K562 (cell line): ENCODE data around the gene MKNK1. TPM values are rescaled to one million over a fixed set of nuclear protein-coding genes. Genes with fewer than 3 reads are reported as not detected.

Source experiments
- ELF1 ChIP-seq: fragments of 200-800 bp; sonication (Bioruptor generic); IDR thresholded peaks from 2 replicates; pipeline ENCODE4 v1.6.1; 2016; ENCODE audit warnings: missing genetic modification characterization, missing compliant biosample characterization
- EP300 ChIP-seq: IDR thresholded peaks from 2 replicates; pipeline ENCODE4 v1.6.1; 2012; ENCODE audit warnings: low read length, improper control_type of control experiment
- JUND ChIP-seq, 2 experiments: IDR thresholded peaks; 2 replicates in 1 of 2; 3 replicates in 1 of 2; pipeline ENCODE4 v1.6.1; 2011; ENCODE audit warnings: borderline replicate concordance in 2 of 2, low read depth in 2 of 2, low read length in 2 of 2, improper control_type of control experiment in 1 of 2, missing biosample characterization in 1 of 2, missing genetic modification characterization in 1 of 2, missing genetic modification reagents in 1 of 2
- NONO ChIP-seq, 2 experiments: fragments of 200-400 bp in 1 of 2; fragments of 450-650 bp in 1 of 2; formaldehyde crosslinking in 1 of 2; IDR thresholded peaks; 2 replicates each; pipeline ENCODE4 v1.6.1; 2017; ENCODE audit warnings: low read depth in 2 of 2, mild to moderate bottlenecking in 2 of 2, moderate library complexity in 2 of 2, low read length in 1 of 2
- PHB2 ChIP-seq: fragments of 450-650 bp; IDR thresholded peaks from 2 replicates; pipeline ENCODE4 v1.6.1; 2017; ENCODE audit warnings: low read depth
- TAF7 ChIP-seq: fragments of 450-650 bp; IDR thresholded peaks from 2 replicates; pipeline ENCODE4 v1.6.1; 2016; ENCODE audit warnings: missing genetic modification characterization, missing compliant biosample characterization
- ZKSCAN8 ChIP-seq: fragments of 200-800 bp; sonication (Bioruptor generic); IDR thresholded peaks from 2 replicates; pipeline ENCODE4 v1.6.1; 2016; ENCODE audit warnings: missing genetic modification characterization, missing compliant biosample characterization
- ZNF253 ChIP-seq: fragments of 250-450 bp; sonication (Bioruptor Pico); conservative IDR thresholded peaks from 2 replicates; pipeline ENCODE4 v1.6.1; 2021; ENCODE audit warnings: mild to moderate bottlenecking
- polyA plus RNA-seq, 8 experiments: library from polyadenylated mRNA; depleted of rRNA in 4 of 8; stranded (reverse) in 5 of 8; unstranded in 3 of 8; fragments of >200 nt; fragmentation: Nextera tagmentation in 2 of 8; fragmentation: Illumina TruSeq in 1 of 8; extraction: Ambion mirVana in 2 of 8; extraction: Trizol in 1 of 8; gene quantifications; 2 replicates each; pipeline versions ENCODE4 v1.2.1 to v1.2.3, GENCODE V29; 2011 to 2014; ENCODE audit warnings: inconsistent platforms in 1 of 8, missing spikeins in 1 of 8
- total RNA-seq, 7 experiments: library from RNA; depleted of rRNA in 6 of 7; stranded (reverse); fragments of >200 nt in 6 of 7; fragmentation: Illumina TruSeq in 2 of 7; extraction: Trizol in 2 of 7; gene quantifications; 2 replicates each; pipeline versions ENCODE4 v1.2.1 to v1.2.3, GENCODE V29; 2011 to 2021; ENCODE audit warnings: low replicate concordance in 1 of 7
- TF ChIP-seq, protein P1 (sequence below): fragments of 250-450 bp; sonication (Bioruptor Pico); IDR thresholded peaks from 2 replicates; pipeline ENCODE4 v1.5.0; 2020; ENCODE audit warnings: mild to moderate bottlenecking, borderline replicate concordance
- TF ChIP-seq, protein P2 (sequence below): fragments of 450-650 bp; formaldehyde crosslinking; conservative IDR thresholded peaks from 2 replicates; pipeline ENCODE4 v1.4.0; 2022; ENCODE audit warnings: mild to moderate bottlenecking, missing genetic modification characterization
- TF ChIP-seq, protein P3 (sequence below), 2 experiments: fragments of 450-650 bp; IDR thresholded peaks; 2 replicates each; pipeline ENCODE4 v1.6.1; 2016; ENCODE audit warnings: mild to moderate bottlenecking in 2 of 2, borderline replicate concordance in 1 of 2, low read depth in 1 of 2, moderate library complexity in 1 of 2
- TF ChIP-seq, protein P4 (sequence below): IDR thresholded peaks from 2 replicates; pipeline ENCODE4 v1.6.1; 2014; ENCODE audit warnings: antibody characterized with exemption

MKNK1 gene
- total and polyA plus RNA-seq, 9 of the 15 experiments (the other 6 are each of a cell fraction or from before 2014, with no cell fraction given): 27.7 to 51.3 (median 43.7) TPM

GRCh38 chr1:46522184-46522968, 81.7 kb downstream of the MKNK1 start (continued):
- TF ChIP-seq TAF7 (tag) (no peak), ELF1 (tag) (no peak), PHB2 (no peak), ZKSCAN8 (CRISPR knock-in tag) (no peak; the same call in 1 of the 2 replicates), ZNF253 (CRISPR knock-in tag) (no peak), NONO (IDR thresholded peaks at IDR 0.05; ENCODE audit: low read depth in 2 of 2, low read length in 1 of 2) (peak in 1 of 2 experiments; percentile 61; a peak in 1 of 4 replicates), EP300 (peak; percentile 95), JUND (IDR thresholded peaks at IDR 0.05; ENCODE audit: borderline replicate concordance, low read depth, low read length) (peak; percentile 75; the same call in 1 of the 2 replicates), JUND (tag; IDR thresholded peaks at IDR 0.05; ENCODE audit: borderline replicate concordance, low read depth, low read length) (peak; percentile 63; the same call in 1 of the 3 replicates)
- TF ChIP-seq, protein P1, sequence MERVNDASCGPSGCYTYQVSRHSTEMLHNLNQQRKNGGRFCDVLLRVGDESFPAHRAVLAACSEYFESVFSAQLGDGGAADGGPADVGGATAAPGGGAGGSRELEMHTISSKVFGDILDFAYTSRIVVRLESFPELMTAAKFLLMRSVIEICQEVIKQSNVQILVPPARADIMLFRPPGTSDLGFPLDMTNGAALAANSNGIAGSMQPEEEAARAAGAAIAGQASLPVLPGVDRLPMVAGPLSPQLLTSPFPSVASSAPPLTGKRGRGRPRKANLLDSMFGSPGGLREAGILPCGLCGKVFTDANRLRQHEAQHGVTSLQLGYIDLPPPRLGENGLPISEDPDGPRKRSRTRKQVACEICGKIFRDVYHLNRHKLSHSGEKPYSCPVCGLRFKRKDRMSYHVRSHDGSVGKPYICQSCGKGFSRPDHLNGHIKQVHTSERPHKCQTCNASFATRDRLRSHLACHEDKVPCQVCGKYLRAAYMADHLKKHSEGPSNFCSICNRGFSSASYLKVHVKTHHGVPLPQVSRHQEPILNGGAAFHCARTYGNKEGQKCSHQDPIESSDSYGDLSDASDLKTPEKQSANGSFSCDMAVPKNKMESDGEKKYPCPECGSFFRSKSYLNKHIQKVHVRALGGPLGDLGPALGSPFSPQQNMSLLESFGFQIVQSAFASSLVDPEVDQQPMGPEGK (CRISPR knock-in tag): 0 out of 2 replicates have a peak, but pooled peaks have one; percentile 22
- TF ChIP-seq, protein P2, sequence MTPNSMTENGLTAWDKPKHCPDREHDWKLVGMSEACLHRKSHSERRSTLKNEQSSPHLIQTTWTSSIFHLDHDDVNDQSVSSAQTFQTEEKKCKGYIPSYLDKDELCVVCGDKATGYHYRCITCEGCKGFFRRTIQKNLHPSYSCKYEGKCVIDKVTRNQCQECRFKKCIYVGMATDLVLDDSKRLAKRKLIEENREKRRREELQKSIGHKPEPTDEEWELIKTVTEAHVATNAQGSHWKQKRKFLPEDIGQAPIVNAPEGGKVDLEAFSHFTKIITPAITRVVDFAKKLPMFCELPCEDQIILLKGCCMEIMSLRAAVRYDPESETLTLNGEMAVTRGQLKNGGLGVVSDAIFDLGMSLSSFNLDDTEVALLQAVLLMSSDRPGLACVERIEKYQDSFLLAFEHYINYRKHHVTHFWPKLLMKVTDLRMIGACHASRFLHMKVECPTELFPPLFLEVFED (CRISPR knock-in tag): no peak
- TF ChIP-seq, protein P3, sequence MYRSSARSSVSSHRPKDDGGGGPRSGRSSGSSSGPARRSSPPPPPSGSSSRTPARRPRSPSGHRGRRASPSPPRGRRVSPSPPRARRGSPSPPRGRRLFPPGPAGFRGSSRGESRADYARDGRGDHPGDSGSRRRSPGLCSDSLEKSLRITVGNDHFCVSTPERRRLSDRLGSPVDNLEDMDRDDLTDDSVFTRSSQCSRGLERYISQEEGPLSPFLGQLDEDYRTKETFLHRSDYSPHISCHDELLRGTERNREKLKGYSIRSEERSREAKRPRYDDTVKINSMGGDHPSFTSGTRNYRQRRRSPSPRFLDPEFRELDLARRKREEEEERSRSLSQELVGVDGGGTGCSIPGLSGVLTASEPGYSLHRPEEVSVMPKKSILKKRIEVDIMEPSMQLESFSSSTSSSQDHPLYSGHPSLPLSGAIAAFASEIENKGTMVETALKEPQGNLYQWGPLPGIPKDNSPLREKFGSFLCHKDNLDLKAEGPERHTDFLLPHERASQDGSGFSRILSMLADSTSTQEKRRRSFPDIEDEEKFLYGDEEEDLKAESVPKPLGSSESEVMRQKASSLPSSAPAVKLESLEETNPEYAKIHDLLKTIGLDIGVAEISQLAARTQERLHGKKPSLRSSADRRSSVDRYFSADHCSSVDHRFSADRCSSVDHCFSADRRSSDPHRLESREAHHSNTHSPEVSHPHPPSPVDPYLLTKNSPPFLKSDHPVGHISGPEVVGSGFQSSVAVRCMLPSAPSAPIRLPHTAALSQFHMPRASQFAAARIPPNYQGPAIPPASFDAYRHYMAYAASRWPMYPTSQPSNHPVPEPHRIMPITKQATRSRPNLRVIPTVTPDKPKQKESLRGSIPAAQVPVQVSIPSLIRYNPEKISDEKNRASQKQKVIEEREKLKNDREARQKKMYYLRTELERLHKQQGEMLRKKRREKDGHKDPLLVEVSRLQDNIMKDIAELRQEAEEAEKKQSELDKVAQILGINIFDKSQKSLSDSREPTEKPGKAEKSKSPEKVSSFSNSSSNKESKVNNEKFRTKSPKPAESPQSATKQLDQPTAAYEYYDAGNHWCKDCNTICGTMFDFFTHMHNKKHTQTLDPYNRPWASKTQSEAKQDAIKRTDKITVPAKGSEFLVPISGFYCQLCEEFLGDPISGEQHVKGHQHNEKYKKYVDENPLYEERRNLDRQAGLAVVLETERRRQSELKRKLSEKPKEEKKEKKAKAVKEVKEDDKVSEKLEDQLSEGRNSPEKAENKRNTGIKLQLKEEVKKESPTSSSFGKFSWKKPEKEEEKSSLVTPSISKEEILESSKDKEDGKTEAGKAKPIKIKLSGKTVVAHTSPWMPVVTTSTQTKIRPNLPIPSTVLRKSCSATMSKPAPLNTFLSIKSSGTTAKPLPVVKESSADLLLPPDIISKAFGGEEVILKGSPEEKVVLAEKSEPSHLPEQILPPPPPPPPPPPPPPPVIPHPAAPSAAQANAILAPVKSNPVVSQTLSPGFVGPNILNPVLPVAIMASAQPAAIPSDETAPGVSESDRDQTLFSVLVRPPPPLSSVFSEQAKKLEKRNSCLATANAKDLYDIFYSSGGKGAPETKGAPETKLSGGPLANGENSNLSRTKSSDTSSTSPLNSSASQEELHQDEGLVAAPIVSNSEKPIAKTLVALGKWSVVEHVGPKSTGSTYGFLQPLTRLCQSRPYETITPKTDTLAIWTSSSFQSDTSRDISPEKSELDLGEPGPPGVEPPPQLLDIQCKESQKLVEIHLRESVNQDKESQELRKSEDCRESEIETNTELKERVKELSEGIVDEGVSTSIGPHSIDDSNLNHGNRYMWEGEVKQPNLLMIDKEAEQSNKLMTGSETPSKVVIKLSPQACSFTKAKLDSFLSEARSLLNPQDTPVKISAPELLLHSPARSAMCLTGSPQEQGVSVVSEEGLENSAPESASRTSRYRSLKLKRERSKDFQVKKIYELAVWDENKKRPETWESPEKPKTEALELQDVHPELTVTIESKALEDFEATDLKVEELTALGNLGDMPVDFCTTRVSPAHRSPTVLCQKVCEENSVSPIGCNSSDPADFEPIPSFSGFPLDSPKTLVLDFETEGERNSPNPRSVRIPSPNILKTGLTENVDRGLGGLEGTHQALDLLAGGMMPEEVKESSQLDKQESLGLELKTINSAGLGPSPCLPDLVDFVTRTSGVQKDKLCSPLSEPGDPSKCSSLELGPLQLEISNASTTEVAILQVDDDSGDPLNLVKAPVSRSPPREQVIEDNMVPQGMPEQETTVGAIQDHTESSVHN (IDR thresholded peaks at IDR 0.05; ENCODE audit: borderline replicate concordance in 1 of 2, low read depth in 1 of 2): peak in 1 of 2 experiments; percentile 74; a peak in 1 of 4 replicates
- TF ChIP-seq, protein P4, sequence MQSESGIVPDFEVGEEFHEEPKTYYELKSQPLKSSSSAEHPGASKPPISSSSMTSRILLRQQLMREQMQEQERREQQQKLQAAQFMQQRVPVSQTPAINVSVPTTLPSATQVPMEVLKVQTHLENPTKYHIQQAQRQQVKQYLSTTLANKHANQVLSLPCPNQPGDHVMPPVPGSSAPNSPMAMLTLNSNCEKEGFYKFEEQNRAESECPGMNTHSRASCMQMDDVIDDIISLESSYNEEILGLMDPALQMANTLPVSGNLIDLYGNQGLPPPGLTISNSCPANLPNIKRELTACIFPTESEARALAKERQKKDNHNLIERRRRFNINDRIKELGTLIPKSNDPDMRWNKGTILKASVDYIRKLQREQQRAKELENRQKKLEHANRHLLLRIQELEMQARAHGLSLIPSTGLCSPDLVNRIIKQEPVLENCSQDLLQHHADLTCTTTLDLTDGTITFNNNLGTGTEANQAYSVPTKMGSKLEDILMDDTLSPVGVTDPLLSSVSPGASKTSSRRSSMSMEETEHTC: peak; percentile 77
